Fibroblast of lung (primary cell): ENCODE results near the gene DPYD. TPM values are rescaled to one million over a fixed set of nuclear protein-coding genes. Genes with fewer than 3 reads are reported as not detected.

ENCODE experiments used
- DNase-seq, 2 donors: peaks; one replicate each; pipeline versions ENCODE4 v3.0.0 to v3.0.0-alpha.2; 2010; ENCODE audit warnings: low read depth in 2 of 2
- H2AFZ ChIP-seq: 2 replicates; pipeline ENCODE4 v1.5.1; 2012; ENCODE audit warnings: low read length, control low read depth, inconsistent platforms
- H3K27ac ChIP-seq: 2 replicates; pipeline ENCODE4 v1.5.1; 2011; ENCODE audit warnings: low read length, control low read depth; ENCODE audit not compliant: insufficient read depth
- H3K27me3 ChIP-seq: 2 replicates; pipeline ENCODE4 v1.5.1; 2011; ENCODE audit warnings: mild to moderate bottlenecking, low read length; ENCODE audit not compliant: control insufficient read depth, insufficient read depth
- H3K36me3 ChIP-seq: 2 replicates; pipeline ENCODE4 v1.5.1; 2011; ENCODE audit warnings: low read length; ENCODE audit not compliant: control insufficient read depth, insufficient read depth
- H3K4me1 ChIP-seq: 2 replicates; pipeline ENCODE4 v1.5.1; 2011; ENCODE audit warnings: low read length; ENCODE audit not compliant: control insufficient read depth, insufficient read depth; ENCODE audit errors: extremely low read depth
- H3K4me2 ChIP-seq: 2 replicates; pipeline ENCODE4 v1.5.1; 2011; ENCODE audit warnings: low read length, control low read depth; ENCODE audit not compliant: insufficient read depth; ENCODE audit errors: extremely low read depth
- H3K4me3 ChIP-seq, 4 experiments: fragments of 200-600 bp in 1 of 4; sonication (generic) in 1 of 4; replicated peaks in 1 of 4; 2 replicates each; pipeline ENCODE4 v1.5.1; 2011 to 2016; ENCODE audit warnings: low read length in 4 of 4, low read depth in 3 of 4, mild to moderate bottlenecking in 3 of 4, control low read depth in 2 of 4, inconsistent platforms in 1 of 4, mixed read lengths in 1 of 4; ENCODE audit not compliant: insufficient read depth in 1 of 4; ENCODE audit errors: control extremely low read depth in 1 of 4
- H3K79me2 ChIP-seq: 2 replicates; pipeline ENCODE4 v1.5.1; 2012; ENCODE audit warnings: mild to moderate bottlenecking, low read length, inconsistent platforms; ENCODE audit not compliant: control insufficient read depth, insufficient read depth
- H3K9ac ChIP-seq: 2 replicates; pipeline ENCODE4 v1.5.1; 2011; ENCODE audit warnings: mild to moderate bottlenecking, low read length, control low read depth; ENCODE audit not compliant: insufficient read depth
- H3K9me3 ChIP-seq: 2 replicates; pipeline ENCODE4 v1.5.1; 2012; ENCODE audit warnings: low read depth, low read length; ENCODE audit not compliant: control insufficient read depth, insufficient read depth
- H4K20me1 ChIP-seq: 2 replicates; pipeline ENCODE4 v1.5.1; 2011; ENCODE audit warnings: low read length; ENCODE audit not compliant: control insufficient read depth, insufficient read depth; ENCODE audit errors: extremely low read depth
- EZH2 ChIP-seq: IDR thresholded peaks from 2 replicates; pipeline ENCODE4 v1.5.1; 2012; ENCODE audit warnings: low read length, control low read depth, mild to moderate bottlenecking; ENCODE audit errors: missing control alignments
- polyA plus RNA-seq, 2 donors: library from polyadenylated mRNA; depleted of rRNA in 1 of 2; stranded (reverse) in 1 of 2; unstranded in 1 of 2; fragments of >200 nt; gene quantifications; 2 replicates each; pipeline ENCODE4 v1.2.1, GENCODE V29; 2011 to 2012; ENCODE audit warnings: missing spikeins in 1 of 2
- total RNA-seq: library from RNA; depleted of rRNA; stranded (reverse); fragments of >200 nt; gene quantifications from 2 replicates; pipeline ENCODE4 v1.2.1, GENCODE V29; 2014
- TF ChIP-seq, protein P1 (sequence below), 2 donors: IDR thresholded peaks in 1 of 2; conservative IDR thresholded peaks in 1 of 2; 1 replicate in 1 of 2; 2 replicates in 1 of 2; pipeline ENCODE4 v1.5.1; 2011 to 2012; ENCODE audit warnings: low read length in 2 of 2, control low read depth in 1 of 2, inconsistent platforms in 1 of 2, low read depth in 1 of 2, mild to moderate bottlenecking in 1 of 2

The DPYD gene
- total and polyA plus RNA-seq, 2 donors (not counting 1 experiment from before 2014, with no cell fraction given): 32.0 to 63.1 TPM

DNA sequence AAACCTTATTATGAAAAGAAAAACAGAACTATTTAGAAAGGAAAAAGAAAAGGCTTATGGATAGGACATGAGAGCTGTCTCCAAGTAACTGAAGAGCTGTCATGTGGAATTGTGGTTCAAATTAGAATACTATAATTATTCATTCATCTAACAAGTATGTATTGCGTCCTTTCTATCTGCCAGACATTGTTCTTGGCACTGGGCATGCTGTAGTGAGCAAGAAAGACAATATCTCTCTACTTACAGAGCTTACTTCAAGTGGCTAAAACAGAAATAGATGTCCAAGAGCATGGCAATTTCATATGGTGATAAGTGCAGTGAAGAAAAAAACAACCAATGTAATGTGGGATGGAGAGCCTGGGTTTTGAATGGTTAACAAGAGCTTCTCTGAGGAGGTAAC lies 413.0 kb downstream of the DPYD start:
- no peaks in the 10 kb centered on the region for H3K79me2 ChIP-seq

DNA sequence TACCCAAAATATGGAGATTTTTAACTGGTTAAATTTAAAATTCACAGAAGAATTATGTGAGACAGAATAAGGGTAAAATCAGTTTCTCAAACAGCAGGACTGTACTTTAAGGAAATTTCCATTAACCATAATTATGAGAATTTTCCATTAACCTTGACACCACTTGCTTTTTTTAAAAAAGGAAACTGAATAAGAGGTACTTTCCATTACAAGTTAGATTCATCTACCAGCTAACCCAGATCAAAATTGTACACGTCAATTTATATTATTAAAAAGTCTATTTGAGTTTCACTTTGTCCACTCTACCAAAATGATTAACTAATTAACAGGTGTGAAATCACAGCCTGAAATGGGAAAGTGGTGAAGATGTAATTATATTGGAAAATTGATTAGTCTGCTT lies 414.5 kb downstream of the DPYD start:
- no peaks in the 10 kb centered on the region for H3K4me1 ChIP-seq
- no peak overlapping the region for H3K4me3 ChIP-seq
- no peaks in the 10 kb centered on the region for H3K79me2 ChIP-seq
- H3K9ac ChIP-seq: no peak overlapping the region
- H3K4me2 ChIP-seq: no peak overlapping the region
- no peak for DNase-seq
- TF ChIP-seq, protein P1, sequence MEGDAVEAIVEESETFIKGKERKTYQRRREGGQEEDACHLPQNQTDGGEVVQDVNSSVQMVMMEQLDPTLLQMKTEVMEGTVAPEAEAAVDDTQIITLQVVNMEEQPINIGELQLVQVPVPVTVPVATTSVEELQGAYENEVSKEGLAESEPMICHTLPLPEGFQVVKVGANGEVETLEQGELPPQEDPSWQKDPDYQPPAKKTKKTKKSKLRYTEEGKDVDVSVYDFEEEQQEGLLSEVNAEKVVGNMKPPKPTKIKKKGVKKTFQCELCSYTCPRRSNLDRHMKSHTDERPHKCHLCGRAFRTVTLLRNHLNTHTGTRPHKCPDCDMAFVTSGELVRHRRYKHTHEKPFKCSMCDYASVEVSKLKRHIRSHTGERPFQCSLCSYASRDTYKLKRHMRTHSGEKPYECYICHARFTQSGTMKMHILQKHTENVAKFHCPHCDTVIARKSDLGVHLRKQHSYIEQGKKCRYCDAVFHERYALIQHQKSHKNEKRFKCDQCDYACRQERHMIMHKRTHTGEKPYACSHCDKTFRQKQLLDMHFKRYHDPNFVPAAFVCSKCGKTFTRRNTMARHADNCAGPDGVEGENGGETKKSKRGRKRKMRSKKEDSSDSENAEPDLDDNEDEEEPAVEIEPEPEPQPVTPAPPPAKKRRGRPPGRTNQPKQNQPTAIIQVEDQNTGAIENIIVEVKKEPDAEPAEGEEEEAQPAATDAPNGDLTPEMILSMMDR (conservative IDR thresholded peaks at IDR 0.05 in 1 of 2, IDR thresholded peaks at IDR 0.05 in 1 of 2; ENCODE audit: low read depth in 1 of 2, low read length in 2 of 2): no peak
- no peak for TF ChIP-seq EZH2
- H3K36me3 ChIP-seq: no peaks in the 10 kb centered on the region
- no peaks in the 10 kb centered on the region for H3K9me3 ChIP-seq
- H3K27me3 ChIP-seq: no peaks in the 10 kb centered on the region
- no peak overlapping the region for H2AFZ ChIP-seq
- H3K27ac ChIP-seq: no peak overlapping the region
- H4K20me1 ChIP-seq: no peaks in the 10 kb centered on the region

More for the DNA sequence above, 413.0 kb downstream of the DPYD start:
- H3K9me3 ChIP-seq: no peaks in the 10 kb centered on the region
- peak in 1 of 2 donors; percentile 55 for DNase-seq
- TF ChIP-seq EZH2: no peak
- TF ChIP-seq, protein P1 (conservative IDR thresholded peaks at IDR 0.05 in 1 of 2, IDR thresholded peaks at IDR 0.05 in 1 of 2; ENCODE audit: low read depth in 1 of 2, low read length in 2 of 2): no peak
- no peaks in the 10 kb centered on the region for H3K4me1 ChIP-seq
- no peak overlapping the region for H3K4me2 ChIP-seq
- H3K36me3 ChIP-seq: no peaks in the 10 kb centered on the region
- H3K27me3 ChIP-seq: no peaks in the 10 kb centered on the region
- H3K9ac ChIP-seq: no peak overlapping the region
- no peaks in the 10 kb centered on the region for H4K20me1 ChIP-seq
- H3K4me3 ChIP-seq: no peak overlapping the region
- H2AFZ ChIP-seq: no peak overlapping the region
- no peak overlapping the region for H3K27ac ChIP-seq

DNA sequence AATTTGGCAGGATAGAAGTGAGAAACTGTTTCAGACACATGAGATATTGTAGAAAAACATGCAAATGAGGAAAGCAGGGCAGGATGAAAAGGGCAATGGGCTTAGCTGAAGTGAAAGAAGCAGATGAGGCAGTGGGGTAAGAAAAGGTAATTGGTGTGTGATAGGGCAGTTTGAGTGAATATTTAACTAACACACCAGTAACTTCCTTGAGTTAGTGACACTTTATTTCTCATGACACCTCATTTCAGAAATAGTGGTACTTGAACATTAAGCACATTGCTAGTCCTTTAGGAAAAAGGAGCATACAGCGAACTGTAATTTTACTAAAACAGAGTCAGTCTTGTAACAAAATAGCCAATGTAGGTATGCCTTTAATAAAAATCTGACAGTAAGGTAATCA lies 415.0 kb downstream of the DPYD start:
- Histone ChIP-seq H3K9me3 (no peaks in the 10 kb centered on the region), H3K4me1 (peaks cover under 1% of the 10 kb centered on the region), H3K4me2 (no peak overlapping the region), H3K27me3 (no peaks in the 10 kb centered on the region), H3K4me3 (no peak overlapping the region), H4K20me1 (no peaks in the 10 kb centered on the region), H3K79me2 (no peaks in the 10 kb centered on the region), H3K9ac (no peak overlapping the region), H3K36me3 (no peaks in the 10 kb centered on the region), H3K27ac (no peak overlapping the region), H2AFZ (no peak overlapping the region)
- no peak for TF ChIP-seq EZH2
- TF ChIP-seq, protein P1 (conservative IDR thresholded peaks at IDR 0.05 in 1 of 2, IDR thresholded peaks at IDR 0.05 in 1 of 2; ENCODE audit: low read depth in 1 of 2, low read length in 2 of 2): no peak
- no peak for DNase-seq
